OCI-LY7 (cell line): ENCODE results near the gene TRIM49D2.

Experiments used
- EZH2phosphoT487 ChIP-seq: fragments of 200-600 bp; sonication (generic); IDR thresholded peaks from 2 replicates; pipeline ENCODE4 v1.6.1; 2018; ENCODE audit warnings: low read depth, borderline replicate concordance, mild to moderate bottlenecking, mixed run types, antibody characterized with exemption, low read length, moderate library complexity, mixed read lengths
- TF ChIP-seq, protein P1 (sequence below): fragments of 200-600 bp; sonication (generic); conservative IDR thresholded peaks from 2 replicates; pipeline ENCODE4 v1.5.1; 2014; ENCODE audit warnings: mild to moderate bottlenecking, antibody characterized with exemption, low read length, moderate library complexity, mixed read lengths

GRCh38 chr11:89922195-89922660 is 1.6 kb upstream of the TRIM49D2 start, which contains the start of gene TRIM49D1:
- TF ChIP-seq, protein P1, sequence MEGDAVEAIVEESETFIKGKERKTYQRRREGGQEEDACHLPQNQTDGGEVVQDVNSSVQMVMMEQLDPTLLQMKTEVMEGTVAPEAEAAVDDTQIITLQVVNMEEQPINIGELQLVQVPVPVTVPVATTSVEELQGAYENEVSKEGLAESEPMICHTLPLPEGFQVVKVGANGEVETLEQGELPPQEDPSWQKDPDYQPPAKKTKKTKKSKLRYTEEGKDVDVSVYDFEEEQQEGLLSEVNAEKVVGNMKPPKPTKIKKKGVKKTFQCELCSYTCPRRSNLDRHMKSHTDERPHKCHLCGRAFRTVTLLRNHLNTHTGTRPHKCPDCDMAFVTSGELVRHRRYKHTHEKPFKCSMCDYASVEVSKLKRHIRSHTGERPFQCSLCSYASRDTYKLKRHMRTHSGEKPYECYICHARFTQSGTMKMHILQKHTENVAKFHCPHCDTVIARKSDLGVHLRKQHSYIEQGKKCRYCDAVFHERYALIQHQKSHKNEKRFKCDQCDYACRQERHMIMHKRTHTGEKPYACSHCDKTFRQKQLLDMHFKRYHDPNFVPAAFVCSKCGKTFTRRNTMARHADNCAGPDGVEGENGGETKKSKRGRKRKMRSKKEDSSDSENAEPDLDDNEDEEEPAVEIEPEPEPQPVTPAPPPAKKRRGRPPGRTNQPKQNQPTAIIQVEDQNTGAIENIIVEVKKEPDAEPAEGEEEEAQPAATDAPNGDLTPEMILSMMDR = no peak
- TF ChIP-seq EZH2phosphoT487 = no peak
